HG02852 (cell line): Measurements from ENCODE around the gene NEK5.
"Not testable (repeated sequence)": the region's sequence is repeated elsewhere in the genome, so short reads cannot be mapped to it uniquely, and the experiment has no call there.

Experiments
- ATAC-seq: cut with Tn5 transposase; IDR thresholded peaks from one replicate; pipeline ENCODE4 v1.9.1; 2021; ENCODE audit warnings: mild to moderate bottlenecking, moderate library complexity; ENCODE audit not compliant: unreplicated experiment

NEK5 gene

DNA sequence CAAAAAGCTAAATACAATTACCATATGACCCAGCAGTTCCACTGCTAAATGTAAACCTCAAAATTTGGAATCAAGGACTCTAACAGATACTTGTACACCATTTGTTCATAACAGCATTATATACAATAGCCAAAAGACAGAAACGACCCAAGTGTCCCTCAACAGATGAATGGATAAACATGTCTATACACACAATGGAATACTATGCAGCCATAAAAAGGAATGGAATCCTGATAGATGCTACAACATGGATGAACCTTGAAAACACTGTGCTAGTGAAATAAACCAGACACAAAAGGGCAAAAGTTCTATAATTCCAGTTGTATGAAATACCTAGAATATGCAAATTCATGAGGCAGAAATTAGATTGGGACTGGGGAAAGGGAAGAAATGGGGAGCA lies 18.4 kb upstream of the NEK5 start:
- ATAC-seq, result no peak

DNA sequence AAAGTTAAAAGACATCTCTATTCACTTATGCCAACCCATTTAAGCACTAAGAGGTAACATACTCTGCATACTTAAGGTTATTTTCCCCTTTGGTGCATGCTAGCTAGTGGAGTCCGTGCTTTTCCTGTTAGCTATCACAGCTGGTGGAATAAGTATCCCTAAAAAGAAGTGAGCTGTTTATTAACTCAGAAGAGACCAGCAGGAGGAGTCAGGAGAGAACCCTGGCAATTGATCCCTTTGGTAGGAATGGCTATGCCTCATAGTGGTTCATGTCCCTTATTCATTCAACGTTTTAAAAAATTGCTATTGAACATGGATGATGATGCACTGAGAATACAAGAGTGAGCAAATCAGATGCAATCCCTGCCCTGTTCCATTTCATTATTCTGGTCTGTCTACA lies 12.4 kb upstream of the NEK5 start:
- no peak for ATAC-seq

DNA sequence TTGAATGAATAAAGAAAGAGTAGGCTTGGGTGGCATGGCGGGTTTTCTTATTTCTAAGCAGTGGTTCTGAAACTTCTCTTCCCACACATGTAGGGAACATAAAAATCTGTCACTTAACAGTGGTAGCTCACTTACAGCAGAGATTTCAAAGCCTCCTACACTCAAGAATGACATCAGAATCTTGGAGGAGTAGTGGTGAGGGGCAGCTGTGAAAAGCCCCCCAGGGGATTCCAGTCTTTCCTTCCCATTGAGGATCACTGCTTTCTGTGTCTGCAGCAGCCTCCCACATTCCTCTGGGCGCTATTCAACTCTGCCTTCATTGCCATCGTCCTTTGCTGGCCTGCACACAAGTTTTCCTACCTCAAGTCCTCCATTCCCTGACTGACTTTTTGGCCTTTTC lies 8.6 kb upstream of the NEK5 start:
- no peak for ATAC-seq

DNA sequence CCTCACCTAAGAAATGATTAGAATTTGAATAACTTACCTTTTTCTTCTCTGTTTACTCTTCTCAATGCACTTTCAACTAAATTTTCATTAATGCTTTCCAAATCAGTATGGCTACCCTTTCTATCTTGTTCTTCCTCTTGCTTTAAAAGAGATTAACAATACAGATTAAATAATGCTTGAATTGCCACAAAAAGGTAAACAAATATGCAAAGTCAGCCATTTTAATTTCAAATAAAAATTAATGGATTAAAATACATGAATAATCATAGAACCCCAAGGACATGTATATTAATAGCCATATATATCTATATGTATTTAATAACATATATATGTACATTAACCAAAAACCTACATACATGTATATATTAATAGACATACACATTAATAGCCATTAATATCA lies 7.9 kb upstream of the NEK5 start:
- ATAC-seq, result no peak

DNA sequence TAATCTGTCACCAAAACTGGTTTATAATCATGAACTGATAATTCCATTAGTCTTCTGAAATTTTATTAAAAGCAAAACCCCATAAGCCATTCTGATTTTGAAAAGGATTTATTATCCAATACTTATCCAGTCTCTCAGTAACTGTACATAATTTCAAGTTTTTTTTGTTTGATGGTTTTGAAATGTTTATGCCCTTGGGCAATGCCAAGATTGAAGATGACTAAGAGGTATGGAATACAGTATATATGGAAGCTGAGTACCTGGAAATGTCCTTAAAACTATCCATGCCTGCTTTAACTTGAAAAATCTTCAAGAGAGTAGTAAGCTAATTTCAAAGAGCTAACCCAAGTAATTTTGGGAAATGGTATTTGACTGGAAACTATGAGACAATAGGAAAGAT lies 1.8 kb upstream of the NEK5 start:
- no peak for ATAC-seq

DNA sequence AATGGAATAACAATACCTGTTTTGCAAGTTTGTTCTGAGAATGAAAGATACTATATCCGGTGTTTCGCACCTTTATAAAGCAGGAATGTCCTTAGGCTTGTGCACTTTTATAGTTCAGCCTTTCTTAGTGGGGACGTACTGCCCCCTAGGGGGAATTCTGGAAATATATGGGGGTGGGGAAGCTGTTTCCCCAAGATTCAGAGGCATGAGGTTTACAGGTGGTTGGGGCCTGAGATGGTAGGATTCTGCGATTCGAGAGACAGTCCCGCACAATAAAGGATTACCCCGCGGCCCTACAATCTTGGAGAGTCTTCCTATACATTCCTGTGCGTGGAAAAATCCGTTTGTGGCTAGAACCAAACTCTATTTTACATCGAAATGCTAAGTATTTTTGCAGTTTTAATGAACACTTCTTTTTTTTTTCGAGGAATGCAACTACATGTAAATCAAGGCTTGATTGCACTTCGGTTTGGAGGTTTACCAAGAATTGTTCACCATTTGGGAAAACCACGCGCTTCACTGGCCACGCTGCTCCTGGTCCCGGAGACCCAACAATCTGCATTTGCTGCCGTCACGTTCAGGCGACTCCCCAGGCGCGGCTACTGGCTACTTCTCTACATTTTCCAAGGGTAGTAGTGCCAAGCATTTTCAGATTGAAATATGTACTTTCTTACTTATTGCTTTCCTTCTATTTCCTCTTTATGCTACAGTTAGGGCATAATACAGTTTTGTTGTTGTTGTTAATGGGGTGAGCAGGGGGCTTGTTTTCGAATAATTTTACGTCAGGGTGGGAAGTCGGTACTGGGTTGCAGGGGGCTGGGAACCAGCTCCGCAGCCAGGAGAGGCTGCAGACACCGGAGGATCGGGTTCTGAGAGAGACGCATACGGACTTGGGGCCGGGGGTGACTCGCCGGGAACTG lies 830 bp downstream of the NEK5 start:
- ATAC-seq, result peak; percentile 58

DNA sequence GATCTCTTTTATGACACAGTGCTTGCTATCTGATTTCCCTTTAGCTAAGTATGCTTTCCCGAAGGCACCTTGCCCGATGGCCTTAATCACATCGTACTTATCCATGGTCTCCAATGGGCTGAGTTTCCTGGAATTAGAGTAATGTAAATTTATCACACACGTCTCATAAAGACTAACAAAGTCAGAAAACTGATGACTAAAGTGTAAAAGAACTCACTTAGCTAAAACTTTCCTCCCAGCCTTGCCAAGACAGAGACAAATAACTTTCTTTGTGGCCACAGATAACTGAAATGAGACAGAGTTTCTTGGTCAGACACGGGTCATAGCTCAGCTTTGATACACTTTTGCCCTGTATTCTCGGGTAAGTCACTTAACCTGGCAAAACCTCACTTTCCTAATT lies 1.5 kb downstream of the NEK5 start:
- ATAC-seq, result peak; percentile 33

DNA sequence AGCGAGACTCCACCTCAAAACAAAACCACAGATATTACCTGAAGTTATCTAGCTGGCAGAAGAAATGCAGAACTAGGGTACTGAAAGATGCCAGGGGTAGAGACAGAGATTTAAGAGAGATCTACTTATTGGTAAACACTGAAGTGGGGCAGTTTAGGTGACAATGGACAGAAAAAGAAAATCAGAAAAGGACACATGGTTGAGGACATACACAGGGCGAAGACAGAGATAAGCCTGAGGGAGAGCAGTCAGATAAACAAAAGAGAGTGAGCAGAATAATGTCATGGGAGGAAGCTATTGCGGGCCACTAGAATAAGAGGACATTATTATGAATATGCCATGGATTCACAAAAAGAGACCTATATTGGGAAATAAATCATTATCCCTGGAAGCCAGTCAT lies 3.3 kb downstream of the NEK5 start:
- no peak for ATAC-seq

DNA sequence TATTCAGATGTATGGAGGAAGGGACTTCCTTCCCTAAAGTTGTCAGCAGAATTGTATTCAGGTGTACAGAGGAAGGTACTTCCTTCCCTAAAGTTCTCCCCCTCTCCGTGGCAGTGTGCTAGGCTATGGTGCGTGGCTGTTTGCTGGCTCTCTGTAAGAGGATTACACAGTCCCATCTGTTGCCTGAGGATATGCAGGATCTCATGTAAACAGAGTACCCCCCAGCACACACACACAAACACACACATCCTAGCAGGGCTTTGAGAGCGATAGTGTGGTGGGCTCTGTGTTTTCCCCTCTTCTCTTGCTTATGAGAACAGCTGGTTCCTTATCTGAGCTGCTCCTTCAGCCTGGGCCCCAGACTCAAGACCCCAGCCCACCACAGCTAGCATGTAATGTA lies 10.3 kb downstream of the NEK5 start:
- no peak for ATAC-seq

DNA sequence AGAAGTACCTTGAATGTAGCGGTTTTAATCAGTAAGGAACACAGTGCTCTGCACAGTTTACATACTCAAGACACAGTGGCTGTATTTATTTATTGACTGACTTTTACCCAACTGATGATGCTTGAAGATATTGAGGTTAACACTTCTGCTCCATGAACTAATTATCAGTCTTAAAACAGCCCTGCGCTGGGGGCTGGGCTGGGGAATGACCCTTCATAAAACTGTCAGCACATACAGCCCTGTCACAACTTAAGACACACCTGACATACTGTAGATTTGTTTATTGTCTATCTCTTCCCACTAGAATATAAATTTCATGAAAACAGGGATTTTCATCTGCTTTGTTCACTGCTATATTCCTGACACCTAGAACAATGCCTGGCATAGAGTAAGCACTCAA lies 10.8 kb downstream of the NEK5 start:
- ATAC-seq, result no peak

DNA sequence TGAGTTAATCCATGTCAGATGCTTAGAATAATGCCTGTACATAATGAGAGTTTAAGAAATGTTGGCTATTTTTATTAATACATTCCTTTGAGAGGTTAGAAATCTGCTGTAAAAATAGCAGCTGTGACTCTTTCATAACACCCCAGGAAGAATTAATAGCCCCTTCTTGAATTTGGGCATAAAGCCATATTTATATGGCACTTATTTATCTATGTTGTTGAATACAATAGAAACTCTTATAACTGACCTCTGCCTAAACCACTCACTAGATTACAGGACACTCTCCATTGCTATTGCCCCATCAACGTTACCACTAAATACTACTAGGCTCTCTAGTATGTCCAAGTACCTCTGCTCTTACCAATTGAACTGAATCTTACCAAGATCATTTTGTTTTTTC lies 16.3 kb downstream of the NEK5 start:
- ATAC-seq, result no peak

DNA sequence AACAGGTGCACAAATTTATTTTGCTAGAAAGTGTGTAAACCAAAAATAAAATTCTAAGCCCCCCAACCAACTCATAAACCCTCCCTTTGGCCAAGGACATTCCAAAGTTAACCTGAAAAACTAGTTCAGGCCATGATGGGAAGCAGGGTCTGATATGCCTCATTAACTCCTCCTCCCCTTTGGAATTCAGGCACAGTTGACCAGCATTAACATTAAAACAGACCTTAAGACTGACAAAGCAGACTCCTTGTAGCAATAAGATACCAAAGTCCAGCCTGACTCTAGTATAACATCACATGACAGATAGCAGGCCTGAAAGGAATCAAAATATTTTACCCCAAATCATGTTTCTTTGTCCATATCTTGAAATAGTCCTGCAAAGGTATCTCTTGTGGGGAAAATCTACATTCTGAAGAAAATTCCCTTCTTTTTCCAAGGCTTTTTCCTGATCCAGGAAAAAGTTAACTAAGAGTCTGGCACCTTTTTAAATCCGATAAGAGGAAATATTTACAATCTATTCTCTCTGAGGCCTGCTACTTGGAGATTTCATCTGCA lies 19.7 kb downstream of the NEK5 start:
- ATAC-seq, result no peak

DNA sequence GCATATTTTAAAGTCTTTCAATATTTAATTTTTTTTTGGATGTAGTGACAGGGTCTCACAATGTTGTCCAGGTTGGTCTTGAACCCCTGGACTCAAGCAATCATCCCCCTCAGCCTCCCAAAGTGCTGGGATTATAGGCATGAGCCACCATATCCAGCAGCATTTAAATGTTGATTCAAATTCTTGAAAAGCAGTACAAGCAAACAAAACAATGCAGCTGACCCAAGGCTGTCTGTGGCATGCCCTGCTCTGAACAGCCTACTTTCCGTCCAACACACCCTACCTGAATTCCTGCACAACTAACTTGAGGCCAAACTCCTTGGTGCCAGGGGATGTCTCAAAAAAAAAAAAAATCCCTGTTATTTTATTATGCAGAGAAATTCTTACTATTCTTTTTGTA lies 23.0 kb downstream of the NEK5 start:
- ATAC-seq, result no peak

DNA sequence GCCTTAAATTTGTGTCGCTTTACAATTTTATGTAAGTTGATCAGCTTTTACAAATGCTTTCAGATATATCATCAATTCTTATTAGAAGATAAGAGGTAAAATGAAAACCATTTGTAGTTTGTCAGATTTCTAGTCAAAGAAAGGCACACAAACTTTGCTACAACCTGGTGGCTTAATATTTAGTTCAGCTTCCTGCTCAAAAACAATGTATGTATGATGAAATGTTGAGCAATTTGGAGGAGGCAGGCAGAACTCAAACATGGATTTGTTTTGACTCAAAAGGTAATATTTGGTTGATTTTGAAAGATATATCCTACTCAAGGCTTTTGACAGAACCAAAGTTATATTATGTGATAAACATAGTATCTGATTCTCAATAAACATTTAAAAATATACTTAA lies 24.2 kb downstream of the NEK5 start:
- ATAC-seq, result no peak

DNA sequence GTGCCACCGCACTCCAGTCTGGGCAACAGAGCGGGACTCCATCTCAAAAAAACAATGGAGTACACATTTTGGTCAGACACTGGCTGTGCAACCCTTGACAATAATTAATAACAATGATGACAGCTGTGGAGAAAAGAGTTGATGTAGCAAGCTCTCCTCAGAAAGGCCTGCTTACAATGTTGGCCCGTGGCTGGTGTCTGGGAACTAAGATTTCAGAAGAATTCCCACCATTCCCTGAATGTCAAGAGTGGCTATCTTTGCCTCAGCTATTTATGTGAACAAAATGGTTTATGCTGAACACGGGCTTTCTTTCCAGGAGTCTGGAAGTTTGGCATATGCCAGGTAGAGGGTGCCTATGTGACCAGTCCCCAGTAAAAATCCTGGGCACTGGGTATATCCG lies 25.5 kb downstream of the NEK5 start:
- no peak for ATAC-seq

DNA sequence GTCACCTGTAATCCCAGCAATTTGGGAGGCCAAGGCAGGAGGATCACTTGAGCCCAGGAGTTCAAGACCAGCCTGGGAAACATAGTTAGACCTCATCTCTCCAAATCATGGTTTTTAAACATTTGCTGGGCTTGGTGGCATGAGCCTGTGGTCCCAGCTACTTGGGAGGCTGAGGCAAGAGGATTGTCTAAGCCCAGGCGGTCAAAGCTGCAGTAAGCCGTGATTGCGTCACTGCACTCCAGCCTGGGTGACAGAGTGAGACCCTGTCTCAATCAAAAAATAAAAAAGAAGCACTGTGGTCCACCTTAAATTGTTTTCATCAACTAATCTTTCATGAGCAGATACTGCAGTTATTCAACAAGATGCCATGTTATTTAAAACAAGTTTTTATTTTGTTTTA lies 26.4 kb downstream of the NEK5 start:
- not testable (repeated sequence) for ATAC-seq

DNA sequence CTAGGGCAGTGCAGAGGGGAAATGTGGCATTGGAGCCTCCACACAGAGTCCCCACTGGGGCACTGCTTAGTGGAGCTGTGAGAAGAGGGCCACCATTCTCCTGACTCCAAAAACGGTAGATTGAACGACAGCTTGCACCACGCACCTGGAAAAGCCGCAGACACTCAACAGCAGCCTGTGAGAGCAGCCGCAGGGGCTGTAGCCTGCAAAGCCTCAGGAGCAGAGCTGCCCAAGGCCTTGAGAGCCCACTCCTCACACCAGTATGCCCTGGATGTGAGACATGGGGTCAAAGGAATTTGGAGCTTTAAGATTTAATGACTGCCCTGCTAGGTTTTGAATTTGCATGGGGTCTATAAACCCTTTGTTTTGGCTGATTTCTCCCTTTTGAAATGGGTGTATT lies 31.7 kb downstream of the NEK5 start:
- no peak for ATAC-seq

DNA sequence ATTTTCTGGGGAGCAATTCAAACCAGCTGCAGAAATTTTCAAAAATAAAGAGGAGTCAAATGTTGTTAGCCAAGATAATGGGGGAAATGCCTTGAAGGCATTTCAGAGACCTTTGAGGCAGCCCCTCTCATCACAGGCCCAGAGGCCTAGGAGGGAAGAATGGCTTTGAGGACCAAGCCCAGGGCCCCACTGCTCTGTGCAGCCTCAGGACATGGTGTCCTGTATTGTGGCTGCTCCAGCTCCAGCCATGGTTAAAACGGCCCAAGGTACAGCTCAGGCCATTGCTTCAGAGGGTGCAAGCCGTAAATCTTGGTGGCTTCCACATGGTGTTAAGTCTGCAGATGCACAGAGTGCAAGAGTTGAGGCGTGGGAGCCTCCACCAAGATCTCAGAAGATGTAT lies 32.1 kb downstream of the NEK5 start:
- no peak for ATAC-seq

DNA sequence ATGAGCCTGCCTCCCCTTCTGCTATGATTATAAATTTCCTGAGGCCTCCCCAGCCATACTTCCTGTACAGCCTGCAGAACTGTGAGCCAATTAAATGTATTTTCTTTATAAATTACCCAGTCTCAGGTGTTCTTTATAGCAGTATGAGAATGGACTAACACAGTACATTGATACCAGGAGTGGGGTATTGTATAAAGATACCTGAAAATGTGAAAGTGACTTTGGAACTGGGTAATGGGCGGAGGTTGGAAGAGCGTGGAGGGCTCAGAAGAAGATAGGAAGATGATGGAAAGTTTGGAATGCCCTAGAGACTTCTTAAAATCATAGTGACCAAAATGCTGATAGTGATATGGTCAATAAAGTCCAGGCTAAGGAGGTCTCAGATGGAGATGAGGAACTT lies 32.8 kb downstream of the NEK5 start:
- ATAC-seq, result no peak

DNA sequence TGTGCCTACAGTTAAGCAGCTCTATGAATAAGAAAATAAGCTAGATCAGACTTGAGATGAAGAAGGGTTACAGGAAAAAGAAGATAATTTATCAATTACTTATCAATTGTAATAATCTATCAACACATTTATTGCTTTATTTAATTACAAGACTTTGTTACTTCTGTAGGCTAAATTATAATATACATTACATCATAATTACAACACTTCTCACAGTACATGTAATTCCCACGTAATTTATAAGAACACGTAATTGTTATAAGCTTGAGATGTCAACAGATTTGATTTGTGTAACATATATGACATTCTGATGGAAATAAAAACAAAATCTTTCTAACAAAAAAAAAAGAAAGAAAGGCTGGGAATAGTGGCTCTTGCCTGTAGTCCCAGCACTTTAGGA lies 36.8 kb downstream of the NEK5 start:
- ATAC-seq, result no peak

DNA sequence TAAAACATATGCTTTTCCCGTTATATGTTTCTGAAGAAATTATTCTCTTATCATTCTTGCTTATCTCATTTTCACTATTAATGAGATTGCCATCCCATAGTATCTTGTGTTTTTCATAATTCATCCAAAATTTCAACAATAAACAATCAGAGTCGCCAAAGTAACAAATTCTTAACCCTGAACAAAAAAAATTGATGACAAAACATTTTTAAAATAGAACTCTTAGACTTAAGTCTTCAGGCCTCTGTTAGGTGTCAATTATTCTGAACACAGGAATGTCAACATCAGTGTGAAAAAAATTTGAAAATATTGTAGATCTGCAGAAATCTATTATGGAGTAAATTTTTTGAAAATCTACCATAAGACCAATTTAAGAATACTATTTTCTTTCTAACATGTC lies 37.4 kb downstream of the NEK5 start:
- no peak for ATAC-seq

DNA sequence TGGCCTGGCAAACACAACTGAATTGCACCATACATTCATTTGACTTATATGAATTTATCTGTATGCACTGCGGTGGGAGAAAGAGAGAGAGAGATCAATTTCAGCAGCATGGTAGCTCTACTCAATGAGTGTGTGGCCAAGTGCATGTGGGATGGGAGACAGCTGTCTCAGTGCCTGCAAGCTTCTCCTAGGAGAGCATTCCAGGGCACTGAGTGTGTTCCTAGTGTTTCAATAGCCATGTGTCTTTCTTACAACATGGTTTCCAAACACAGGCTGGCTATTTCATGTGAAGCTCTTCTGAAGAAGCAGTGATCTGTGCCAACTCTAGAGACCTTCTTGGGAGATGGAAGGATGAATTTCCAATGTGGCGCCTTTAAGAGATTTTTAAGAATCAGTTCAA lies 43.5 kb downstream of the NEK5 start:
- ATAC-seq, result no peak

DNA sequence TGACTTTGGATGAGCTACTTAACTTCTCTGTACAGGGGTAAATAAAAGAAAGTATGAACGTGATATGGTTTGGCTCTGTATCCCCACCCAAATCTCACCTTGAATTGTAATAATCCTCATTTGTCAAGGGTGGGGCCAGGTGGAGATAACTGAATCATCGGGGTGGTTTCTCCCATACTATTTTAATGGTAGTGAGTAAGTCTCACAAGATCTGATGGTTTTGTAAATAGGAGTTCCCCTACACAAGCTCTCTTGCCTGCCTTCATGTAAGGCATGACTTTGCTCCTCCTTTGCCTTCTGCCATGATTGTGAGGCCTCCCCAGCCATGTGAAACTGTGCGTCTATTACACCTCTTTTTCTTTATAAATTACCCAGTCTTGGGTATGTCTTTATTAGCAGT lies 43.9 kb downstream of the NEK5 start:
- not testable (repeated sequence) for ATAC-seq
